Breast epithelium (tissue), 4 donors: ENCODE measurements around the gene ALG6. TPM values are rescaled to one million over a fixed set of nuclear protein-coding genes. Genes with fewer than 3 reads are reported as not detected.
A peak's percentile ranks its signal among the peaks of the same experiment; 100 is the strongest.

Experiments
- DNase-seq, 2 donors: peaks; one replicate each; pipeline ENCODE4 v3.0.0-alpha.2; 2019; ENCODE audit warnings: low spot score in 2 of 2
- H3K27ac ChIP-seq, 2 donors: fragments of 200-600 bp; sonication (generic) in 1 of 2; one replicate each; pipeline ENCODE4 v1.5.1; 2016 to 2019; ENCODE audit warnings: mild to moderate bottlenecking in 1 of 2
- H3K27me3 ChIP-seq, 2 donors: fragments of 200-600 bp; sonication (generic) in 1 of 2; one replicate each; pipeline versions ENCODE4 v1.5.1 to v1.6.0; 2017 to 2019; ENCODE audit warnings: control low read depth in 1 of 2, mild to moderate bottlenecking in 1 of 2
- H3K36me3 ChIP-seq: fragments of 200-600 bp; one replicate; pipeline ENCODE4 v1.5.1; 2019
- H3K4me1 ChIP-seq, 2 donors: fragments of 200-600 bp; sonication (generic); one replicate each; pipeline ENCODE4 v1.5.1; 2016 to 2019; ENCODE audit warnings: control low read depth in 1 of 2
- H3K4me3 ChIP-seq, 3 donors: fragments of 200-600 bp; sonication (generic); 1 replicate in 2 of 3; 2 replicates in 1 of 3; pipeline ENCODE4 v1.5.1; 2016 to 2019; ENCODE audit warnings: mild to moderate bottlenecking in 3 of 3, moderate library complexity in 2 of 3
- H3K9me3 ChIP-seq, 2 donors: fragments of 200-600 bp; sonication (generic) in 1 of 2; one replicate each; pipeline ENCODE4 v1.5.1; 2016 to 2019; ENCODE audit warnings: control low read depth in 1 of 2
- CTCF ChIP-seq, 3 donors: fragments of 450-650 bp; IDR thresholded peaks; one replicate each; pipeline ENCODE4 v1.5.1; 2016 to 2017; ENCODE audit warnings: antibody characterized with exemption in 3 of 3, mild to moderate bottlenecking in 3 of 3, moderate library complexity in 3 of 3
- POLR2A ChIP-seq: fragments of 450-650 bp; IDR thresholded peaks from one replicate; pipeline ENCODE4 v1.6.1; 2016; ENCODE audit warnings: antibody characterized with exemption, mild to moderate bottlenecking, moderate library complexity
- POLR2AphosphoS5 ChIP-seq, 3 donors: sonication (generic); formaldehyde crosslinking; IDR thresholded peaks; one replicate each; pipeline ENCODE4 v1.6.1; 2017; ENCODE audit warnings: antibody characterized with exemption in 3 of 3
- intact Hi-C: fragments of 100-400 bp; cut with DNase I; formaldehyde crosslinking; loops from one replicate; pipeline ENCODE4 v1.15.1; 2023; ENCODE audit warnings: low total_unique reads
- total RNA-seq, 3 donors: library from RNA; depleted of rRNA; stranded (reverse); fragments of >200 nt; gene quantifications; one replicate each; pipeline ENCODE4 v1.1.0, GENCODE V29; 2016

Gene ALG6
- total RNA-seq, 3 donors from 2014 or later, result 8.8 to 17.7 (median 14.1) TPM

DNA sequence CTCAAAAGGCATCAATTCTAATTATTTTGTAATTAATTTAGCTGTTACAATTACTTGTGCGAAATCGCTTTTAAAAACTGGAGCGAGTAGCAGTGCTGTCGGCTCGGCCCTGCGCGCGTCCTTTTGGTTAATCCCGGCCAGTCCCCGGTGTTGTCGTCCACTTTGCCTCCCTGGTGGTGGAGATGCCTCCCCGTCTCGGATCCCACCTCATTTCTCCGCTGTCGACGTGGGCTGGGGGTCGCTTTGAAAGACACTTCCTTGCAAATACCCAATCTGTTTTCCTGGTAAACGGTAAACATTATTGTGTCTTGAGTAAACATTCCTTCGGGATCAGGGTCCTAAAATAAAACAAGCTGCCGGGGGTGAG lies 41.3 kb upstream of the ALG6 start:
- Histone ChIP-seq H3K4me1 (no peaks in the 10 kb centered on the region), H3K9me3 (no peaks in the 10 kb centered on the region), H3K27me3 (peaks cover 14 to 99% of the 10 kb centered on the region in 2 donors), H3K4me3 (no peak overlapping the region), H3K36me3 (no peaks in the 10 kb centered on the region), H3K27ac (no peak overlapping the region)
- DNase-seq, result no peak
- TF ChIP-seq POLR2AphosphoS5 (IDR thresholded peaks at IDR 0.05) (no peak), POLR2A (no peak), CTCF (IDR thresholded peaks at IDR 0.05) (no peak)
- intact Hi-C loops, result no loop called here

GRCh38 chr1:63326473-63327380 lies 40.7 kb upstream of the ALG6 start:
- no peak overlapping the region for H3K27ac ChIP-seq
- H3K4me3 ChIP-seq, result no peak overlapping the region
- TF ChIP-seq CTCF (IDR thresholded peaks at IDR 0.05) (no peak), POLR2AphosphoS5 (IDR thresholded peaks at IDR 0.05) (no peak), POLR2A (no peak)
- intact Hi-C loops, result no loop called here
- H3K27me3 ChIP-seq, result peaks cover 11 to 96% of the 10 kb centered on the region in 2 donors
- no peaks in the 10 kb centered on the region for H3K9me3 ChIP-seq
- no peaks in the 10 kb centered on the region for H3K4me1 ChIP-seq
- no peak for DNase-seq
- no peaks in the 10 kb centered on the region for H3K36me3 ChIP-seq

DNA sequence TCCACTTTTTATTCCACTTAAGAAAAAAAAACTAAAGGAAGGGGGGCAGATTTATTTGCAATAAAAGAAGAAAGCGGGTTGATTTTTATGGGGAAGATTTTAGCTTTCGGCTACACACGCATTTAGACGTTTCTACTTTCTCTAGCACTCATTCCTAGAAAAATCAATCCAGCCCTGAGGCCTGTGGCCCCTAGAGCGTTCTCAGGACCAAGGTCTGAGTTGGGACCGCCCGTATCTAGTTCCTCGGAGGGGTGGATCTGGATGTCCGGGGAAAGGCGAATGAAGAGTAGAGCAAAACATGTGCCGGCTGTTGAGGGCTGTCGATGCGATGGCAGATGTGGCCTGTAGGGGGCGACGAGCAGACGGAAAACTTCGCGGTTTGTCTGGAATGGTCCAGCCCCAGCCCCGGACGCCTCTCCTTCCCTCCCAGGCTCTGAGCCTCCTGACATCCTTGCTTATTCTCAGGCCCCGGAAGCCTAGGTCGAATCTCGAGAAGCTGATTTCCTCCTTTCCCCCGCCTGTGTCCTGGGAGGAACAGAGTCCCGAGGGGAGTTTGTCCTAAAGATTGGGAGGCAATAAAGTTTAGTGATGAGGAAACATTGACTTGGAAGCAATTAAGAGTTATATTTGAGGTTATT lies 39.9 kb upstream of the ALG6 start:
- Histone ChIP-seq H3K9me3 (no peaks in the 10 kb centered on the region), H3K27ac (no peak overlapping the region), H3K4me3 (no peak overlapping the region), H3K36me3 (no peaks in the 10 kb centered on the region), H3K4me1 (no peaks in the 10 kb centered on the region), H3K27me3 (peaks cover 11 to 94% of the 10 kb centered on the region in 2 donors)
- no peak for TF ChIP-seq POLR2A
- no peak for TF ChIP-seq POLR2AphosphoS5 (IDR thresholded peaks at IDR 0.05)
- TF ChIP-seq CTCF (IDR thresholded peaks at IDR 0.05), result peak in 2 of 3 donors; percentile 39 to 49
- DNase-seq, result no peak
- intact Hi-C loops, result no loop called here

DNA sequence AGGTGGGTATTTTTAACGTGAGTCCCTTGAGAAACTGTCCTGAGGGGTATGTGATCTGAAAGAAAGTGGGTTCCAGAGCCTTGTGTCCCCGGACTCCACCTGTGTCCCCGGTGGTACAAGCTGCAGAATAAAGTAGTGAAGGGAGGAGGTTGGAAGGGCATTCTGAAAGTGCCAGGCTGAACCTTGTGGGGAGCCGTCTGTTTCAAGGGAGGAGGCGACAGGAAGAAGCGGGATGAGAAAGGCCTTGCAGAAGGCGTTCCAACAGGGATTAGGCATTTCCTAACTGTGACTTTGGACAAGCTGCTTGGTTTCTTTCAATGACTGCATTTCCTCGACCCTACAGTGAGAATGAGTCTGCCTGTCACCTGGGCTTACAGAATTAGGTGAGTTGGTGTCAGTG lies 39.3 kb upstream of the ALG6 start:
- intact Hi-C loops, result no loop called here
- H3K4me3 ChIP-seq, result no peak overlapping the region
- H3K27me3 ChIP-seq, result peaks cover 8 to 94% of the 10 kb centered on the region in 2 donors

More for the DNA sequence above, 39.3 kb upstream of the ALG6 start:
- DNase-seq, result no peak
- Histone ChIP-seq H3K4me1 (no peaks in the 10 kb centered on the region), H3K27ac (no peak overlapping the region), H3K36me3 (no peaks in the 10 kb centered on the region), H3K9me3 (no peaks in the 10 kb centered on the region)
- no peak for TF ChIP-seq CTCF (IDR thresholded peaks at IDR 0.05)
- no peak for TF ChIP-seq POLR2AphosphoS5 (IDR thresholded peaks at IDR 0.05)
- TF ChIP-seq POLR2A, result no peak
